HG02884 (cell line): ENCODE data around the gene SRP9.
"Not testable (repeated sequence)": the region's sequence is repeated elsewhere in the genome, so short reads cannot be mapped to it uniquely, and the experiment has no call there.

ENCODE experiments used
- ATAC-seq: cut with Tn5 transposase; IDR thresholded peaks from one replicate; pipeline ENCODE4 v1.9.1; 2021; ENCODE audit warnings: mild to moderate bottlenecking, moderate library complexity; ENCODE audit not compliant: unreplicated experiment

The SRP9 gene

GRCh38 chr1:225774281-225775147, 3.1 kb upstream of the SRP9 start:
- no peak for ATAC-seq

GRCh38 chr1:225776294-225776693, 1.3 kb upstream of the SRP9 start:
- ATAC-seq = no peak

GRCh38 chr1:225777058-225777582, 506 bp upstream of the SRP9 start:
- peak; percentile 12 for ATAC-seq

GRCh38 chr1:225778337-225778669, 677 bp downstream of the SRP9 start:
- no peak for ATAC-seq

GRCh38 chr1:225779165-225779564, 1.5 kb downstream of the SRP9 start:
- ATAC-seq = not testable (repeated sequence)

- ATAC-seq = no peak
These were observed 2.5 kb downstream of the SRP9 start for GRCh38 chr1:225780134-225780533.

GRCh38 chr1:225780630-225781029, 3.0 kb downstream of the SRP9 start:
- ATAC-seq = no peak

- not testable (repeated sequence) for ATAC-seq
These were observed 11.5 kb downstream of the SRP9 start for GRCh38 chr1:225789142-225789541.

GRCh38 chr1:225794954-225795353, 17.3 kb downstream of the SRP9 start:
- no peak for ATAC-seq

- ATAC-seq = not testable (repeated sequence)
These were observed 18.5 kb downstream of the SRP9 start for GRCh38 chr1:225796097-225796496.

- not testable (repeated sequence) for ATAC-seq
These were observed 23.5 kb downstream of the SRP9 start for GRCh38 chr1:225801146-225801545.

- no peak for ATAC-seq
These were observed 28.6 kb downstream of the SRP9 start for GRCh38 chr1:225806249-225806648.

- ATAC-seq = not testable (repeated sequence)
These were observed 29.1 kb downstream of the SRP9 start for GRCh38 chr1:225806736-225807135.

- no peak for ATAC-seq
These were observed 30.5 kb downstream of the SRP9 start for GRCh38 chr1:225808136-225808535.

GRCh38 chr1:225809842-225810578, 32.4 kb downstream of the SRP9 start, which contains the start of gene EPHX1:
EPHX1 (plus strand) TSS chr1:225810124; CDS start chr1:225828730, 18,606 bp downstream.
- peak; percentile 96 for ATAC-seq

GRCh38 chr1:225810579-225811538, 33.2 kb downstream of the SRP9 start:
- not testable (repeated sequence) for ATAC-seq

- ATAC-seq = no peak
These were observed 34.2 kb downstream of the SRP9 start for GRCh38 chr1:225811622-225812487.

GRCh38 chr1:225812488-225813213, 35.0 kb downstream of the SRP9 start:
- no peak for ATAC-seq
